HepG2 (cell line): ENCODE data around the gene ZNF714. TPM values are rescaled to one million over a fixed set of nuclear protein-coding genes. Genes with fewer than 3 reads are reported as not detected.

Source experiments
- ATF5 ChIP-seq: sonication (generic); formaldehyde crosslinking; IDR thresholded peaks from 2 replicates; pipeline ENCODE4 v1.4.0; 2020; ENCODE audit warnings: mild to moderate bottlenecking, low read depth, missing genetic modification reagents
- ATRX ChIP-seq: sonication (generic); formaldehyde crosslinking; IDR thresholded peaks from 2 replicates; pipeline ENCODE4 v1.4.0; 2020; ENCODE audit warnings: missing genetic modification reagents, borderline replicate concordance
- CREM ChIP-seq, 2 experiments: sonication (generic) in 1 of 2; formaldehyde crosslinking in 1 of 2; IDR thresholded peaks; 2 replicates each; pipeline versions ENCODE4 v1.4.0 to v1.6.1; 2016 to 2020; ENCODE audit warnings: antibody characterized with exemption in 1 of 2, mild to moderate bottlenecking in 1 of 2, missing genetic modification reagents in 1 of 2
- EED ChIP-seq: sonication (generic); formaldehyde crosslinking; IDR thresholded peaks from 2 replicates; pipeline ENCODE4 v1.5.0; 2020; ENCODE audit warnings: mild to moderate bottlenecking, missing genetic modification reagents
- GPBP1L1 ChIP-seq: sonication (generic); formaldehyde crosslinking; IDR thresholded peaks from 2 replicates; pipeline ENCODE4 v1.5.0; 2020; ENCODE audit warnings: mild to moderate bottlenecking, missing genetic modification reagents
- GTF3A ChIP-seq: sonication (generic); formaldehyde crosslinking; conservative IDR thresholded peaks from 2 replicates; pipeline ENCODE4 v1.4.0; 2020; ENCODE audit warnings: mild to moderate bottlenecking, missing genetic modification reagents
- HINFP ChIP-seq: sonication (generic); formaldehyde crosslinking; IDR thresholded peaks from 2 replicates; pipeline ENCODE4 v1.4.0; 2020; ENCODE audit warnings: low read depth, mild to moderate bottlenecking, missing genetic modification reagents
- KLF9 ChIP-seq: IDR thresholded peaks from 2 replicates; pipeline ENCODE4 v1.6.1; 2016; ENCODE audit warnings: low read depth
- MAFG ChIP-seq: sonication (generic); formaldehyde crosslinking; IDR thresholded peaks from 2 replicates; pipeline ENCODE4 v1.5.1; 2020; ENCODE audit warnings: mild to moderate bottlenecking, missing genetic modification reagents
- MTA3 ChIP-seq: sonication (generic); formaldehyde crosslinking; IDR thresholded peaks from 2 replicates; pipeline ENCODE4 v1.4.0; 2020; ENCODE audit warnings: missing genetic modification reagents
- RELA ChIP-seq: sonication (generic); formaldehyde crosslinking; IDR thresholded peaks from 2 replicates; pipeline ENCODE4 v1.4.0; 2020; ENCODE audit warnings: missing genetic modification reagents
- SOX5 ChIP-seq: IDR thresholded peaks from 2 replicates; pipeline ENCODE4 v1.6.1; 2016; ENCODE audit warnings: borderline replicate concordance
- STAT5B ChIP-seq: sonication (generic); formaldehyde crosslinking; IDR thresholded peaks from 2 replicates; pipeline ENCODE4 v1.4.0; 2020; ENCODE audit warnings: missing genetic modification reagents
- TAF15 ChIP-seq: fragments of 200-400 bp; formaldehyde crosslinking; IDR thresholded peaks from one replicate; pipeline ENCODE4 v1.6.1; 2018; ENCODE audit warnings: mild to moderate bottlenecking, low read depth, low read length; ENCODE audit not compliant: poor library complexity, severe bottlenecking
- ZFYVE20 ChIP-seq: sonication (generic); formaldehyde crosslinking; IDR thresholded peaks from 2 replicates; pipeline ENCODE4 v1.8.0; 2023; ENCODE audit warnings: low read depth, mild to moderate bottlenecking, moderate library complexity, missing genetic modification reagents, borderline replicate concordance
- ZNF10 ChIP-seq: sonication (generic); formaldehyde crosslinking; IDR thresholded peaks from 2 replicates; pipeline ENCODE4 v1.4.0; 2020; ENCODE audit warnings: mild to moderate bottlenecking, low read depth, missing genetic modification reagents, borderline replicate concordance
- ZNF264 ChIP-seq: sonication (generic); formaldehyde crosslinking; IDR thresholded peaks from 2 replicates; pipeline ENCODE4 v1.4.0; 2020; ENCODE audit warnings: missing genetic modification reagents
- ZNF513 ChIP-seq: sonication (generic); formaldehyde crosslinking; conservative IDR thresholded peaks from 2 replicates; pipeline ENCODE4 v1.5.0; 2020; ENCODE audit warnings: missing genetic modification reagents
- ZNF577 ChIP-seq: sonication (generic); formaldehyde crosslinking; IDR thresholded peaks from 2 replicates; pipeline ENCODE4 v1.4.0; 2020; ENCODE audit warnings: mild to moderate bottlenecking, low read depth, missing genetic modification reagents, borderline replicate concordance
- ZNF7 ChIP-seq: IDR thresholded peaks from 2 replicates; pipeline ENCODE4 v1.6.1; 2016; ENCODE audit warnings: missing biosample characterization, missing genetic modification reagents
- ZNF747 ChIP-seq: sonication (generic); formaldehyde crosslinking; IDR thresholded peaks from 2 replicates; pipeline ENCODE4 v1.8.1; 2023; ENCODE audit warnings: missing genetic modification reagents, mild to moderate bottlenecking, borderline replicate concordance
- ZNF766 ChIP-seq: sonication (generic); formaldehyde crosslinking; IDR thresholded peaks from 2 replicates; pipeline ENCODE4 v1.5.0; 2020; ENCODE audit warnings: missing genetic modification reagents, borderline replicate concordance
- ZNF772 ChIP-seq: sonication (generic); formaldehyde crosslinking; IDR thresholded peaks from 2 replicates; pipeline ENCODE4 v1.5.0; 2020; ENCODE audit warnings: mild to moderate bottlenecking, missing genetic modification reagents
- ZNF780A ChIP-seq: sonication (generic); formaldehyde crosslinking; IDR thresholded peaks from 2 replicates; pipeline ENCODE4 v1.8.0; 2022; ENCODE audit warnings: mild to moderate bottlenecking, missing genetic modification reagents, moderate library complexity
- ZNF850 ChIP-seq: sonication (generic); formaldehyde crosslinking; conservative IDR thresholded peaks from 2 replicates; pipeline ENCODE4 v1.9.0; 2021; ENCODE audit warnings: mild to moderate bottlenecking, missing genetic modification reagents
- polyA plus RNA-seq, 8 experiments: library from polyadenylated mRNA; depleted of rRNA in 3 of 8; stranded (reverse) in 7 of 8; unstranded in 1 of 8; fragments of >200 nt; fragmentation: Illumina TruSeq in 4 of 8; extraction: Trizol in 4 of 8; gene quantifications; 2 replicates each; pipeline versions ENCODE4 v1.2.1 to v1.2.3, GENCODE V29; 2011 to 2016; ENCODE audit warnings: low read depth in 4 of 8, missing spikeins in 1 of 8, mixed read lengths in 1 of 8; ENCODE audit not compliant: insufficient read depth in 1 of 8
- total RNA-seq, 5 experiments: library from RNA; depleted of rRNA; stranded (reverse); fragments of >200 nt; fragmentation: Illumina TruSeq; extraction: Trizol; gene quantifications; 2 replicates each; pipeline ENCODE4 v1.2.3, GENCODE V29; 2016; ENCODE audit warnings: low read depth in 1 of 5

Gene ZNF714
- total and polyA plus RNA-seq, 2 of the 13 experiments (the other 11 are each of a cell fraction or from before 2014, with no cell fraction given), result 6.7 to 27.8 TPM

- TF ChIP-seq TAF15 (no peak), ZNF766 (CRISPR knock-in tag) (no peak), MTA3 (CRISPR knock-in tag) (no peak), ZNF513 (CRISPR knock-in tag) (no peak), ZNF577 (CRISPR knock-in tag) (no peak), ZNF264 (CRISPR knock-in tag) (no peak), ZNF772 (CRISPR knock-in tag) (no peak), SOX5 (no peak), ZNF10 (no peak), ATF5 (CRISPR knock-in tag) (no peak), KLF9 (CRISPR knock-in tag) (no peak), EED (CRISPR knock-in tag) (no peak), ZNF850 (CRISPR knock-in tag) (no peak), MAFG (no peak), CREM (IDR thresholded peaks at IDR 0.05) (peak; percentile 40; the same call in 1 of the 2 replicates), CREM (CRISPR knock-in tag; IDR thresholded peaks at IDR 0.05) (no peak), ATRX (CRISPR knock-in tag) (no peak), ZNF780A (no peak), ZNF7 (CRISPR knock-in tag) (no peak), RELA (no peak), HINFP (CRISPR knock-in tag) (no peak), GTF3A (no peak), GPBP1L1 (CRISPR knock-in tag) (no peak), ZNF747 (CRISPR knock-in tag) (no peak), ZFYVE20 (no peak), STAT5B (CRISPR knock-in tag) (no peak)
These were observed at the start of gene ZNF714 (continued) for GRCh38 chr19:21082011-21082975.
